Measurements from ENCODE around the gene MR1.
A peak's percentile ranks its signal among the peaks of the same experiment; 100 is the strongest.

Gene MR1

GRCh38 chr1:181033799-181034451 lies at the start of gene MR1:
MR1 (plus strand) TSS chr1:181033983; CDS start chr1:181034008, 25 bp downstream.
- Histone ChIP-seq H3K27me3 (ENCODE audit: control insufficient read depth, insufficient read depth, low read length) (no peaks in the 10 kb centered on the region), H3K9ac (ENCODE audit: low read length) (peak within 1 kb of the TSS; percentile 65), H3K36me3 (ENCODE audit: control insufficient read depth, insufficient read depth, low read length) (no peaks in the 10 kb centered on the region), H3K4me1 (ENCODE audit: control insufficient read depth, insufficient read depth, low read length) (peaks cover 13% of the 10 kb centered on the region), H3K27ac (ENCODE audit: low read depth, low read length) (peak within 1 kb of the TSS; percentile 93), H3K4me3 (ENCODE audit: low read length) (peak within 1 kb of the TSS; percentile 83)

- Histone ChIP-seq H3K27ac (ENCODE audit: low read depth, low read length) (no peak overlapping the region), H3K27me3 (ENCODE audit: control insufficient read depth, insufficient read depth, low read length) (no peaks in the 10 kb centered on the region), H3K9ac (ENCODE audit: low read length) (no peak overlapping the region), H3K4me3 (ENCODE audit: low read length) (no peak overlapping the region), H3K36me3 (ENCODE audit: control insufficient read depth, insufficient read depth, low read length) (peaks cover 34% of the 10 kb centered on the region), H3K4me1 (ENCODE audit: control insufficient read depth, insufficient read depth, low read length) (no peaks in the 10 kb centered on the region)
Observed at GRCh38 chr1:180988253-180988752, 45.5 kb upstream of the MR1 start.

- H3K27me3 ChIP-seq (ENCODE audit: control insufficient read depth, insufficient read depth, low read length): no peaks in the 10 kb centered on the region
- no peak overlapping the region for H3K4me3 ChIP-seq (ENCODE audit: low read length)
- H3K36me3 ChIP-seq (ENCODE audit: control insufficient read depth, insufficient read depth, low read length): peaks cover 14% of the 10 kb centered on the region
Observed at GRCh38 chr1:180994262-180994661, 39.5 kb upstream of the MR1 start.

GRCh38 chr1:180997843-180998504 lies 35.8 kb upstream of the MR1 start:
- Histone ChIP-seq H3K27me3 (ENCODE audit: control insufficient read depth, insufficient read depth, low read length) (no peaks in the 10 kb centered on the region), H3K36me3 (ENCODE audit: control insufficient read depth, insufficient read depth, low read length) (peaks cover 8% of the 10 kb centered on the region), H3K27ac (ENCODE audit: low read depth, low read length) (no peak overlapping the region), H3K4me1 (ENCODE audit: control insufficient read depth, insufficient read depth, low read length) (no peaks in the 10 kb centered on the region), H3K4me3 (ENCODE audit: low read length) (no peak overlapping the region), H3K9ac (ENCODE audit: low read length) (no peak overlapping the region)

More at GRCh38 chr1:180994262-180994661, 39.5 kb upstream of the MR1 start:
- Histone ChIP-seq H3K9ac (ENCODE audit: low read length) (no peak overlapping the region), H3K4me1 (ENCODE audit: control insufficient read depth, insufficient read depth, low read length) (no peaks in the 10 kb centered on the region), H3K27ac (ENCODE audit: low read depth, low read length) (no peak overlapping the region)

GRCh38 chr1:181001091-181001780 lies 32.5 kb upstream of the MR1 start:
- Histone ChIP-seq H3K36me3 (ENCODE audit: control insufficient read depth, insufficient read depth, low read length) (peaks cover 3% of the 10 kb centered on the region), H3K27ac (ENCODE audit: low read depth, low read length) (no peak overlapping the region), H3K27me3 (ENCODE audit: control insufficient read depth, insufficient read depth, low read length) (no peaks in the 10 kb centered on the region), H3K4me3 (ENCODE audit: low read length) (no peak overlapping the region), H3K9ac (ENCODE audit: low read length) (no peak overlapping the region), H3K4me1 (ENCODE audit: control insufficient read depth, insufficient read depth, low read length) (no peaks in the 10 kb centered on the region)

- H3K4me1 ChIP-seq (ENCODE audit: control insufficient read depth, insufficient read depth, low read length): no peaks in the 10 kb centered on the region
- no peak overlapping the region for H3K27ac ChIP-seq (ENCODE audit: low read depth, low read length)
- no peak overlapping the region for H3K9ac ChIP-seq (ENCODE audit: low read length)
- no peaks in the 10 kb centered on the region for H3K27me3 ChIP-seq (ENCODE audit: control insufficient read depth, insufficient read depth, low read length)
- H3K36me3 ChIP-seq (ENCODE audit: control insufficient read depth, insufficient read depth, low read length): peaks cover 3% of the 10 kb centered on the region
- no peak overlapping the region for H3K4me3 ChIP-seq (ENCODE audit: low read length)
Observed at GRCh38 chr1:181002582-181003172, 31.1 kb upstream of the MR1 start.

- no peaks in the 10 kb centered on the region for H3K36me3 ChIP-seq (ENCODE audit: control insufficient read depth, insufficient read depth, low read length)
- no peak overlapping the region for H3K4me3 ChIP-seq (ENCODE audit: low read length)
- peaks cover 9% of the 10 kb centered on the region for H3K4me1 ChIP-seq (ENCODE audit: control insufficient read depth, insufficient read depth, low read length)
- no peak overlapping the region for H3K9ac ChIP-seq (ENCODE audit: low read length)
- no peak overlapping the region for H3K27ac ChIP-seq (ENCODE audit: low read depth, low read length)
- H3K27me3 ChIP-seq (ENCODE audit: control insufficient read depth, insufficient read depth, low read length): no peaks in the 10 kb centered on the region
Observed at GRCh38 chr1:181010789-181011188, 23.0 kb upstream of the MR1 start.

- Histone ChIP-seq H3K27me3 (ENCODE audit: control insufficient read depth, insufficient read depth, low read length) (no peaks in the 10 kb centered on the region), H3K36me3 (ENCODE audit: control insufficient read depth, insufficient read depth, low read length) (no peaks in the 10 kb centered on the region), H3K27ac (ENCODE audit: low read depth, low read length) (no peak overlapping the region), H3K4me1 (ENCODE audit: control insufficient read depth, insufficient read depth, low read length) (peaks cover 9% of the 10 kb centered on the region), H3K4me3 (ENCODE audit: low read length) (no peak overlapping the region), H3K9ac (ENCODE audit: low read length) (no peak overlapping the region)
Observed at GRCh38 chr1:181011301-181012202, 22.2 kb upstream of the MR1 start.

GRCh38 chr1:181012203-181012745 lies 21.5 kb upstream of the MR1 start:
- Histone ChIP-seq H3K4me3 (ENCODE audit: low read length) (no peak overlapping the region), H3K36me3 (ENCODE audit: control insufficient read depth, insufficient read depth, low read length) (no peaks in the 10 kb centered on the region), H3K27me3 (ENCODE audit: control insufficient read depth, insufficient read depth, low read length) (no peaks in the 10 kb centered on the region), H3K9ac (ENCODE audit: low read length) (no peak overlapping the region), H3K27ac (ENCODE audit: low read depth, low read length) (no peak overlapping the region), H3K4me1 (ENCODE audit: control insufficient read depth, insufficient read depth, low read length) (peaks cover 9% of the 10 kb centered on the region)

GRCh38 chr1:181013144-181013543 lies 20.6 kb upstream of the MR1 start:
- no peaks in the 10 kb centered on the region for H3K36me3 ChIP-seq (ENCODE audit: control insufficient read depth, insufficient read depth, low read length)
- no peaks in the 10 kb centered on the region for H3K27me3 ChIP-seq (ENCODE audit: control insufficient read depth, insufficient read depth, low read length)
- no peak overlapping the region for H3K27ac ChIP-seq (ENCODE audit: low read depth, low read length)
- H3K4me1 ChIP-seq (ENCODE audit: control insufficient read depth, insufficient read depth, low read length): peaks cover 9% of the 10 kb centered on the region
- no peak overlapping the region for H3K9ac ChIP-seq (ENCODE audit: low read length)
- no peak overlapping the region for H3K4me3 ChIP-seq (ENCODE audit: low read length)

- H3K27ac ChIP-seq (ENCODE audit: low read depth, low read length): no peak overlapping the region
Observed at GRCh38 chr1:181014477-181015250, 19.1 kb upstream of the MR1 start.

More at GRCh38 chr1:181014477-181015250, 19.1 kb upstream of the MR1 start:
- H3K4me1 ChIP-seq (ENCODE audit: control insufficient read depth, insufficient read depth, low read length): peaks cover 9% of the 10 kb centered on the region
- no peak overlapping the region for H3K4me3 ChIP-seq (ENCODE audit: low read length)
- no peak overlapping the region for H3K9ac ChIP-seq (ENCODE audit: low read length)
- no peaks in the 10 kb centered on the region for H3K36me3 ChIP-seq (ENCODE audit: control insufficient read depth, insufficient read depth, low read length)
- H3K27me3 ChIP-seq (ENCODE audit: control insufficient read depth, insufficient read depth, low read length): no peaks in the 10 kb centered on the region
